NCI-H82 treated with DMSO at 0.1 percent for 48 hours (cell line): ENCODE data around the gene OMD.

Source experiments
- DNase-seq: peaks from one replicate; lab custom pipeline; 2025; ENCODE audit not compliant: unreplicated experiment; lab: John Stamatoyannopoulos, UW

The OMD gene

GRCh38 chr9:92373167-92373566 is 51.1 kb downstream of the OMD start:
- no peak for DNase-seq

DNA sequence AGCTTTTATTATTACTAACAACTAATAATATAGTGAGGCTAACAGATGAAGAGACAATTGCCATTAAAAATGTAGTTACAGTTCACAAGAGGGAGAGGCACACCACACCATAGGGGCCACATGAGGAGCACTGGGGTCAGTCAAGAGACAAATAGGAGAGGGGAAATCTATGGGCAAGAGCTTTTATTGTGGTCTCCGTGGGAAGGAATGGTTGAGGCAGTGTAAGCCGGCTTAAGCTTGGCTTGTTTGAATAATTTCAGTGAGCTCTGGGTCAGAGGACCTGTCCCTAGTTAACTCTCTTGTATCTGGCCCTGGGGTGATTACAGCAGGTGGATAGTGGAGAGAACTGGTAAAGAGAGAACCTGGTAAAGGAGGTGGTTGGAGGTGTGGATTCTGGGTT is 55.2 kb downstream of the OMD start:
- no peak for DNase-seq
